DMS153 treated with DMSO at 0.1 percent for 48 hours (cell line): Measurements from ENCODE around the gene DNAH9.

Experiments
- DNase-seq: peaks from one replicate; lab custom pipeline; 2025; ENCODE audit not compliant: unreplicated experiment; lab: John Stamatoyannopoulos, UW

The DNAH9 gene

DNA sequence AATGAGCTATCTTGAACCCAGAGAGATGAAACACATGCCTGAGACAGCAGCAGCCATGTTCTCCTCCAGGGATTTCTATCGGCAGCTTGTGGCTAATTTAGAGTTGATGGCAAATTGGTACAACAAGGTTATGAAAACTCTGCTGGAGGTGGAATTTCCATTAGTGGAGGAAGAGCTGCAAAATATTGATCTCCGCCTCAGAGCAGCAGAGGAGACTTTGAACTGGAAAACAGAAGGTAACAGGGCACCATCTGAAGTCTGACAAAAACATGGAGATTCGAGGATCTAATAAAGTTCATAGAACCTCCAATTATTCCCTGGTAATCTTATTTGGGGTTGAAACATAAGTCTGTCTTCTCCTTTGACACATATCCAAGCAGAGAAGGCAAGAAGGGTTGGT is 52.8 kb downstream of the DNAH9 start:
- DNase-seq = no peak

DNA sequence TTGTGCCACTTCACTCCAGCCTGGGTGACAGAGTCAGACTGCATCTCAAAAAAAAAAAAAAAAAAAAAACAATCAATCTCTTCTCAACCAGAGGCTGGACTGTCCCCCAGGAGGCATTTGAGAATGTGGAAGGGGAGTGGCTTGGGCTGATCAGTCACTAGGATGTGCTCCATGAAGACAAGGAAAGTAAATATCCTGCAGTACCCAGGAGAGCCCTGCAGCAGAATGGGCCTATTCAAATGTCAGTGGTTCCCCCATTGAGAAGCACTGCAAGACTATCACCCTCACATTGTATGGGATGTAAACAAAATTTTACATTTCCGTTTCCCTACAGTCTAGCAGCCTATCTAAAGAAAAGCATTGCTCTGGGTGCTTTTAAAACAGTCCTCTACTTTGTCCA is 70.3 kb downstream of the DNAH9 start:
- no peak for DNase-seq

DNA sequence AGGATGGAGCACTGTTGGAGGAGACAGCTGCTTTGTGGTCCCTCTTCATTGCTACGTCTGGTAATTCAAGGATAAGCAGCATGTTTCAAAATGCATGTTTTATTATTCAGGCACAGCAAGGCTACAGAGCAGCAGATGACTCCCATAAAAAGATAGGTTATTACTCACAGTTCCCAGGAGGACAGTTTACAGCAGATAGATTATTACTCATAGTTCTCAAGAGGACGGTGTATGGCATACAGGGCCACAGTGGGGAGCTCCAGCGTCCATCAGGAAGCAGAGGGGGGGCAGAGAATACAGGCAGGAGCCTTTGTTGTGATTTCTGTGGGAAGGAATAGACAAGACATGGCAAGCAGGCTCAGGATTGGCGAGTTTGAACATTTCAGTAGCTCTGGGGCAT is 72.9 kb downstream of the DNAH9 start:
- DNase-seq = no peak

DNA sequence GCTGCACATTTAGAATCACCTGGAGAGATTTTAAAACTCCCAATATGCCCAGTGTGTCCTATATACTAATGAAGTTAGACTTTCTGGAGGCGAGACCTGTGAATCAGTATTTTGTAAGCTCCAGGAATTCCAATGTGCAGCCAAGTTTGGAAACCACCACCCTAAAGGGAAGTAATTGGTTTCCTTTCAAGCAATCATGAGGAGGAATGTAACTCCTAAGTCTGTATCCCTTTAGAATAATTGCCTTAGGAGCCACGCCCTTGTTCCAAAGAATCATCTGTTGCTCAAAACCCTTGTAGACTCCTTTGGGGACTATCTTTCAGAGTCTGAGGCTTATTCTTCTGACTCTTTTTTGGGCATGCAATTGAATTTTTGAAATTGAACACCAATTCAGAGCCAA is 84.4 kb downstream of the DNAH9 start:
- no peak for DNase-seq

DNA sequence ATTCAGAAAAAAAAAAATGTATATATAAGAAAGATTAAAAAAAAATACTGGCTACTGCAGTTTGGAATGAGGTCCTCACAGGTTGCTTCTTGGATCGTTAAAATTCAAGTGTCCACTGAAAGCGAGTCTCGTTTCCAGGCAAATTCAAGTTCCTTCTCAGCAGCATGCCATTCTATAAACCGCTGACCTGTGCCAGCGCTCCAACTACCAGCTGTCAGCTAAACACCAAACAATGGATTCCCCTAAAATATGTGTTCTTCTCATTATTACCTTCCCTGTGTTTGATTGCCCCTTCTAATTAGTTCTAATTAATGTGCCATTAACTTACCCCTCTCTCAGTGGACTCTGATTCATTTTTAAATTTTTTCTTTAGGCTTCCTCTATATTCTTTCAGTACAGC is 92.4 kb downstream of the DNAH9 start:
- DNase-seq = no peak

DNA sequence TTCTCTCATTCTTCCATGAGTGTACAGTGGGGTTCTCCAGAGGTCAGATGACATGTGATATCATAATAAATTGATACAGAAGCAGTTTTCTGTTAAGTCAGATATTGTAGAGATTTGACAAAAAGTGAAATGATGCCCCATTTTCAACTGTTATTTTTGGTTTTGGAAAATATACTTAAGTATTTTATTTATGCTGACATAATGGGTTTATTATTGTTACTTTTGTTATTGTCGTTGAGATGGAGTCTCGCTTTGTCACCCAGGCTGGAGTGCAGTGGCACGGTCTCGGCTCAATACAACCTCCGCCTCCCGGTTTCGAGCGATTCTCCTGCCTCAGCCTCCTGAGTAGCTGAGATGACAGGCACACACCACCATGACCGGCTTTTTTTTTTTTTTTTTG is 94.4 kb downstream of the DNAH9 start:
- DNase-seq = no peak

DNA sequence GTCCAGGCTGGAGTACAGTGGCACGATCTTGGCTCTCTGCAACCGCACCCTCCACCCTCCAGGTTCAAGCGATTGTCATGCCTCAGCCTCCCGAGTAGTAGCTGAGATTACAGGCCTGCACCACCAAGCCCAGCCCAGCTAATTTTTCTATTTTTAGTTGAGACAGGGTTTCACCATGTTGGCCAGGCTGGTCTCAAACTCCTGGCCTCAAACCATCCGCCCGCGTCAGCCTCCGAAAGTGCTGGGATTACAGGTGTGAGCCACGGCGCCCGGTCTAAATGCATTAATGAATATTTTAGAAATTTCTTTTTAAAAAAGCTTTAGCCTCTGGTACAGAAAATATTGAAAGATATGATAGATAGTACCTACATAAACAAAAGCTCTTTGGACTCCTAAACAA is 95.0 kb downstream of the DNAH9 start:
- DNase-seq = no peak

DNA sequence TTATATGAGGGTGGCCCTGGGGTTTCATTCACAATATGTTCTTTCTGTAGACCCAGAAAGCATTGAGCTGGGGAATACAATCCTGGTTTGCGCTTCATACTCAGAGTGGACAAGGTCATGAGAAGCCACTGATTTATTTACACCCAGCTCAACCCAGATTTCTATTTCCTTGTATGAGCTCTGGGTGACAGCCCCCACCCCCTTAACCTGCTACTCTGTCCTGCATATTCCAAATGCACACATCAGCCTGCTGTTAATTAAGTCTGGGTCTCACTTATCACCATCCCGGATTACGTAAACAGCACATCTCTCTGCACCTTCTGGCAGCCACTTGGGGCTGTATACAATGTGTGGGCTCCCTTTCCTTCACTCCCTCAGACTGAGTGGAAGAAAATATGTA is 102.4 kb downstream of the DNAH9 start:
- DNase-seq = no peak

DNA sequence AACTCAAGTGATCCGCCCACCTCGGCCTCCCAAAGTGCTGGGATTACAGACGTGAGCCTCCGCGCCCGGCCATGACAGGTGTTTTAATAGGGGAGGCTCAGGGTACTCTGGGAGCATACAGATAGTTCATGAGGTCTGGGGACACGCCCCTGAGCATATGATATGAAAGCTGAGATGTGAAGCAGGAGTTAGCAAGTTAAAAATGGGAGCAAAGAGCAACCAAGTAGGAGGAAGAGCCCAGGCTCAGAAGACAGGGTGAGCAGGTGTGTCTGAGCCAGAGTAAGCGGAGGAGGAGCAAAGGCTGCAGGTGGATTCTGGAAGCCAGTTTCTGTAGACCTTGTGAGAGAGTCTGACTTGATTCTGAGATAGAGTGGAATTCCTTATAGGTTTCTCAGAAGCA is 103.6 kb downstream of the DNAH9 start:
- no peak for DNase-seq

DNA sequence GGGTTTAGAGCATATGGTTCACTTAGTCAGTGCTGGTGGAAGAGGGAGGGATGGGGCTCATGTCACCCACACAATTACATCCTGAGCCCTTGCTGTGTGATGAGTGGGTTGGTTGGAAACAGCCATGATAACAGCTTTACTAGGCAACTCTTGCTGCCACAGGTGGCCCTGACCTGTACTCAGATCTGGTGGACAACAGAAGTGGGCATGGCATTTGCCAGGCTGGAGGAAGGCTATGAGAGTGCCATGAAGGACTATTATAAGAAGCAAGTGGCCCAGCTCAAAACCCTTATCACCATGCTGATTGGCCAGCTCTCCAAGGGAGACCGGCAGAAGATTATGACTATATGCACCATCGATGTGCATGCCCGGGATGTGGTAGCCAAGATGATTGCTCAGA is 105.8 kb downstream of the DNAH9 start:
- DNase-seq = no peak

DNA sequence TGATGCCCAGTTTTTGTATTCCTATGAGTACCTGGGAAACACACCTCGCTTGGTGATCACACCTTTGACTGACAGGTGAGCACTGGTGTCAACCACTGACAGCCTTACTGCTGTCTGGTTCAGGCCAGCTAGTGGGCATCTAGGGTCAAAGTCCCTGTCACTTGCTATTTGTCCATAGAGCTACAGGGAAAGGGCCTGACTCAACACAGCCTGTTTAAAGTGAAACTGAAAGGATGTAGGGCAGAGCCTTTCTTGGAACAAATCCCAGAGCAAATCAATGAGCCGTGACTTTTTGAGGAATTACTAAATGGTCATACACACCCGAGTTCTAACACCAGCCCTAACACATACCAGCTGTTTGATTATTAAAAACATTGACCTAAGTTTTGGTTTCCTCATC is 106.8 kb downstream of the DNAH9 start:
- no peak for DNase-seq

DNA sequence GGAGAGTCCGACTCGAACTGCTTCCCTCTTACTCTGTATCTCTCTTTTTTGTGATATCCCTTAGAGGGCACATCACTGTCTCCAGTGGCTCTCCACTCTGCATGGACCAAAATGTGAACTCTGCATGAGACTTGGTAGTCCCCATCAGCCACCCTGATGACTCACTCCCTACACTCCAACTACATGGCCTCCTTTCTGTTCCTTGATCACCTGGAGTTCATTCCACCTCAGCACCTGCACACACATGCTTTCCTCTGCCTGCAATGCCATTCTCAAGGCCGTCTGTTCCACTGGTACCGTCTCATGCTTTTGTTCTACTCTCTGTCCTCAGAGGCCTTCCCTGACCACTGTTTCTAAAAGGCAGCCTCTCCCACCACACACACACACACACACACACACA is 109.3 kb downstream of the DNAH9 start:
- no peak for DNase-seq

DNA sequence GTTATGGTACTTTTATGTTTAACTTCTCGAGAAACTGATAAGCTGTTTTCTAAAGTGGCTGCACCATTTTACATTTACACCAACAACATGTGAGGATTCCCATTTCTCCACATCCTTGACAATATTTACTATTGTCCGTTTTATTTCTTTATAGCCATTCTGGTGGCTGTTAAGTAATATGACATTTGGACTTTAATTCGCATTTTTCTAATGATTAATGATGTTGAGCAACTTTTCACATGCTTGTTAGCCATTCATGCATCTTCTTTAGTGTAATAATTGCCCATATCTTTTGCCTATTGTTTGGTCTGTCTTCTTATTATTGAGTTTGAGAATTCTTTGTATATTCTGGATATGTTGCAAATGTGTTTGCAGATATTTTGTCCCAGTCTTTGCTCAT is 114.2 kb downstream of the DNAH9 start:
- DNase-seq = no peak

DNA sequence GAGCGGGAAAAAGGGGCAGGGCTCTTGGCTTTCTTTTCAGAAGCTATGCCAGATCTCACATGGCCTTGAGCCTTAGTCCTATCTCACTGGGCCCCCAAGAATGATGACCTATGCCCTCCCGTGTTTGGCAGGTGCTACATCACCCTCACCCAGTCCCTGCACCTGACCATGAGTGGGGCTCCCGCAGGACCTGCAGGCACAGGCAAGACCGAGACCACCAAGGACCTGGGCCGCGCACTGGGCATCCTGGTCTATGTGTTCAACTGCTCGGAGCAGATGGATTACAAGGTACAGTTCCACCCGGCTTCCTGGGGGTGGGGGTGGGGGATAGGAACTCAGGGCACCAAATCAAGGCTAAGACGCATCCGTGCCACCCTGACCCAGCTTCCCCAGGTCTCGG is 120.9 kb downstream of the DNAH9 start:
- no peak for DNase-seq

DNA sequence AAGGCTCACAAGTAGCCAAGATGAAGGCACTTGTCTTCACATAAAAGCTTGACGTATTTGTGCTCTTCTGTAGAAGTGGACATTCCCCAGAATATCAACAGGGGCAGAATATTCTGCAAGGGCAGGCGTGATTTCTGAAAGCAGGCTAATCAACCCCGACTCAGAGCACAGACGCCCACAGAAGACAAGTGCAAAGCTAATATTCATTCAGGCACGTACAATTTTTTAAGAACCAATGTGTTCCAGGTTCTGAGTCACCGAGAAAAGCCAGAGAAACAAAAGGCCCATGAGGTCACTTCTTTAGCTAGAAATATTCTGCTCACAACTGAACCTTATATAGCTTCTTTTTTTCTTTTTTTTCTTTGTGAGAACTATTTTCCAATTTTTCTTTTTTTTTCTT is 121.6 kb downstream of the DNAH9 start:
- no peak for DNase-seq

DNA sequence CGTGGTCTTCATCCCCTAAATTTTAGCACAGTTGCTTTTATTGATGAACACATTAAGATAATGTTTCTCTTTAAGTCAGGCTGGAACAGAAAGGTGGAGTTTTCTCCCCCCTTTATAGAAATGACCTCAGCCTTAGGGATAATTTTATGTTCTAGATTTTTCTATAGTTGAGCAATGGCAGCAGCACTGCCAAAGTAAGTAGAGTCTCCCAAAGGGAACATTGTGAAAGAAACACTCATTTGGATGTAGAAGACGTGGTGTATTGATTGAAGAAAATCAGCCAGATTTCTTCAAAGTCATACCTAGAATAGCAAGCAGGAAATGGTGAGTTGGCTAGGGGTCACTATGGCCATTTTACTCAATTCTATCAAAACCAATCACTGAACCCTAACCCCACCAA is 122.5 kb downstream of the DNAH9 start:
- DNase-seq = no peak

DNA sequence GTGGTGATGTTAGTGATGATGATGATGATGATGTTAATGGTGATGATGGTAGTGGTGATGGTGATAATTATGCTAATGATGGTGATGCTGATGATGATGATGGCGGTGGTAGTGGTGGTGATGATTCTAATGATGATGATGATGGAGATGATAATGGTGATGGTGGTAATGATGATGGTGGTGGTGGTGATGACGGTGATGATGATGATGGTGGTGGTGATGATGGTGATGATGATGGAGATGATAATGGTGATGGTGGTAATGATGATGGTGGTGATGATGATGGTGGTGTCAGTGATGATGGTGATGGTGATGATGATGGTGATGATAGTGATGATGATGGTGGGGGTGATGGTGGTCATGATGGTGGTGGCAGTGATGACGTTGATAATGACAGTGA is 132.5 kb downstream of the DNAH9 start:
- DNase-seq = no peak

DNA sequence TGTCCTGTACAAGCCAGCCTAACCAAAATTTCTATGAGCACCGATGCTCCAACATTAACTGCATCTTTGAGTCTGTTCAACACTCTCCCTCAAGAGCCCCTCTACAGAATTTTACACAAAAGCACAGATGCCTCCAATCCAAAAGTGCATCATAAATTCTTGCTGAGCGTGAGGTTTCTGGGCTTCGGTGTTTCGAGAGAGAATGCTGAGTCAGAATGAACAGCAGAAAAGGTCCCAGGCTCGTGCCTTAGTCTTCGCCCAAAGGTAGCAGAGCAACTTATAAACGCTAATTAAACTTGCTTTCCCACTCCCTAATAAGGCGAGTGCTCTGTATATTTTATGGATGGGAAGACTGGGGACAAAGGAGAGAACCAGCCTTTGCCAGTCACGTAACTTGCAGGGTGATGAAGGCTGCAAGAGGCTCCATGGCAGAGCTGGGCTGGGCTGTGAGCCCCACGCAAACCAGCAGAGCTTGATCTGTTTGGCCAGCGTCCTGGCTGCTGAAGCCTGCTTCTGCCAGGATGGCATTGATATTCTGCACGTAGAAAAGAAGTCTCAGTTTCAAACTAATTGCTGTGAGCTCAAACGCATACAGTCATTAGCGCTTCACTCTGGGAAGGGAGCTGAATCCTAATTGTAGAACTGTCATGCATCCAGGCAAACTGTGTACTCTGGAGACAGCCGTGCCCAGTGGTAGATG is 138.5 kb downstream of the DNAH9 start:
- no peak for DNase-seq

DNA sequence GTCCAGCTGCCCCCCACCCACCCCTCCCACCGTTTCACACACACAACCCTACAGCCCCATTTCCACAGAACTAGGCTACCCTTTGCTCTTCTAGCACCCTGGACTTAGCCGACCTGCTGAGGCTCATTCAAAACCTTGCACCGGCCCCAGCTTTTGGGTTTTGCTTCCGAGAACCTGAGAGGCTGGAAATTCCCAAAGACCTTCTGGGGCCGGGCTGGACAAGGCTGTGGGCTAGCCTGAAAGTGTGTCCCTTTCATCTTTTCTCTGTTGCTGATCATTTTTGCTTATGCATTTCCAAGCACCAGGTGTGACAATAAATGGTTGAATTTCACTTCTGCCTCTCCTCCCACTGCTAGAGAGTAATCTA is 139.0 kb downstream of the DNAH9 start:
- no peak for DNase-seq

DNA sequence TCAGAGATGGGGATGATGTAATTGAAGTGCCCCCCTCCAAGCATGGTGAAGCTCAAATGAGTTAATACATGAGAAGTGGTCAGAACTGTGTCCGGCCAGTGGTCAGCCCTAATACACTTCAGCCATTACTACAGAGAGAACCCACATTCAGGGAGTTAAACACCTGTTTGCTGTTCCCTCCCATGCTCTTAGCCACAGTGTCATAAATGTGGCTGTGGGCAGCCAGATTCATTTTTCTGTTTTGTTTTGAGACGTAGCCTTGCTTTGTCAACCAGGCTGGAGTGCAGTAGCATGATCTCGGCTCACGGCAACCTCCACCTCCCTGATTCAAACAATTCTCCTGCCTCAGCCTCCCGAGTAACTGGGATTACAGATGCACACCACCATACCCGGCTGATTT is 139.9 kb downstream of the DNAH9 start:
- DNase-seq = no peak

DNA sequence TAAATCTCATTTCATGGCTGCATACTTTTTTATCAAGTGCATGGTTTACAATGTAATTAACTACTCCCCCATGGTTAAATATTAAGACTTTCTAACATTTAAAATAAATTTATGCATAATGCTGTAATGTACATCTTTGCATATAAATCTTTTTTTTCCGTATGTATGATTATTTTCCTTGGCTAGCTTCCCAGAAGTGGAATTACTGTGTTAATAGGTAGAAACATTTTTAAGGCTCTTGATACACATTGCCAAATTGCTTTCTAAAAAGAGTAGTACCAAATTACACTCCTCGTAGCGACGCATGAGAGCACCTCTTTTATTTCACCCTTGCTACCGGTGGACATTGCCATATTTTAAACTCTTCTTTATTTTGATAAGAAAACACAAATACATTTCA is 141.1 kb downstream of the DNAH9 start:
- DNase-seq = no peak

DNA sequence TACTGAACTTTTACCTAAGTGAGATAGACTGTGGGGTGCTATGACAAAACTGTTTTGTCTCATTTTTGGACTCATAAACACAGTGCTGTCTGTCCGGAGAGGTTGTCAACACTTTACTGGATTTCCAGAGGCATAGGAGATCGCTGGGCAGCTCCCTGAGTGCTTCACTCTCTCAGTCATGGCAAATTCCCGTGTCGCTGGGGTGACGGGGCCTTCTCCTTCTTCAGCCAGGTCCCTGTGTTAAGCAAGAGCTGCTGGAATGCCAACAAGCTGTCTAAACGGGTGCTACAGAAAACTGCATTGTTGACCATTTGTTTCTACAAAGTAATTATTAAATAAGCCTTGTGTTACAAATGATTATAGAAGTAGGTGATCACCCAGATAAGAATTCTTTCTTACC is 141.6 kb downstream of the DNAH9 start:
- DNase-seq = no peak

DNA sequence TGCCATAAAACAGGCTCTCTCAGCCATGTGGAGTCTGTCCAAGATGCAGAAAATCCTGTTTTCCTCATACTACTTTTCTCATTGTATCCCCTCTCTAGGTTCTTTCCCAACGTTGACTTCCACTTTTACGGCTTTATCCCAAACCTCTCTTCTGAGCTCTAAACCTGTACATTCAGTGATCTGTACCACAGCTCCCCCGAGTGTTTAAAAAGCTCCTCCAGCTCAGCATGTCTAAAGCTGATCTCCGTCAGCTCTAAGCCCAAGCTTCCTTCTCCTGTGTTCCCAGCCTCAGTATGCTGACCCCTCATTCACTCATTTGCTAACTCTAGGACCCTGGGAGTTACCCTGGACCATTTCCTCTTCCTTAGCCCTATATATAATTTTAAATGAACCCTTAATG is 144.6 kb downstream of the DNAH9 start:
- no peak for DNase-seq

DNA sequence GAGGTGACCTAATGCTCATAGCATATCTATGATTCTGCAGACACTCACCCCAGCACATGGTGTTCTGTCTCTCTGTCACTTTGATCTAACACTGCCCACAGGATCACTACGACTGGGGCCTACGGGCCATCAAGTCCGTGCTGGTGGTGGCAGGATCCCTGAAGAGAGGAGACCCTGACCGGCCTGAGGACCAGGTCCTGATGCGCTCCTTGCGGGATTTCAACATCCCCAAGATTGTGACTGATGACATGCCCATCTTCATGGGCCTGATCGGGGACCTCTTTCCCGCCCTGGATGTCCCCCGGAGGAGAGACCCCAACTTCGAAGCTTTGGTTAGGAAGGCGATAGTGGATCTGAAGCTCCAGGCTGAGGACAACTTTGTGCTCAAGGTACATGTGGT is 146.4 kb downstream of the DNAH9 start:
- DNase-seq = no peak
